DOHH2 (cell line): ENCODE data around the gene SMLR1.
A peak's percentile ranks its signal among the peaks of the same experiment; 100 is the strongest.

Source experiments
- H3F3A ChIP-seq: fragments of 200-600 bp; sonication (generic), shearing (Covaris generic); 2 replicates; pipeline ENCODE4 v1.6.0; 2016; ENCODE audit warnings: antibody characterized with exemption, mild to moderate bottlenecking; ENCODE audit not compliant: control insufficient read depth, insufficient read depth
- H3K27ac ChIP-seq: fragments of 200-600 bp; sonication (generic); 2 replicates; pipeline ENCODE4 v1.5.1; 2014; ENCODE audit warnings: low read depth, mild to moderate bottlenecking, low read length, moderate library complexity
- H3K27me3 ChIP-seq: fragments of 200-600 bp; sonication (generic); 2 replicates; pipeline ENCODE4 v1.6.1; 2014; ENCODE audit warnings: mild to moderate bottlenecking, low read length, mixed read lengths; ENCODE audit not compliant: control insufficient read depth
- H3K36me3 ChIP-seq: fragments of 200-600 bp; sonication (generic); 2 replicates; pipeline ENCODE4 v1.6.1; 2014; ENCODE audit warnings: mild to moderate bottlenecking, low read length, moderate library complexity, mixed read lengths; ENCODE audit not compliant: control insufficient read depth
- H3K4me1 ChIP-seq: fragments of 200-600 bp; sonication (generic); 2 replicates; pipeline ENCODE4 v1.6.1; 2014; ENCODE audit warnings: mild to moderate bottlenecking, low read length, mixed read lengths; ENCODE audit not compliant: control insufficient read depth
- H3K4me2 ChIP-seq: fragments of 200-600 bp; sonication (generic); 2 replicates; pipeline ENCODE4 v1.6.0; 2014; ENCODE audit warnings: mild to moderate bottlenecking, low read length, moderate library complexity
- H3K4me3 ChIP-seq: fragments of 200-600 bp; sonication (generic); 2 replicates; pipeline ENCODE4 v1.5.1; 2014; ENCODE audit warnings: mild to moderate bottlenecking, low read length, mixed read lengths
- H3K79me2 ChIP-seq: fragments of 200-600 bp; sonication (generic); 2 replicates; pipeline ENCODE4 v1.6.1; 2014; ENCODE audit warnings: mild to moderate bottlenecking, low read length, mixed read lengths; ENCODE audit not compliant: control insufficient read depth
- H3K9me2 ChIP-seq: fragments of 200-600 bp; sonication (generic); replicated peaks from 2 replicates; pipeline ENCODE4 v1.6.1; 2014; ENCODE audit warnings: mild to moderate bottlenecking, low read length, mixed read lengths; ENCODE audit not compliant: control insufficient read depth
- H3K9me3 ChIP-seq: fragments of 200-600 bp; sonication (generic); 2 replicates; pipeline ENCODE4 v1.6.1; 2014; ENCODE audit warnings: antibody characterized with exemption, low read length, mixed read lengths; ENCODE audit not compliant: control insufficient read depth, insufficient read depth
- H4K20me1 ChIP-seq: fragments of 200-600 bp; sonication (generic); 2 replicates; pipeline ENCODE4 v1.6.0; 2014; ENCODE audit warnings: low read depth, mild to moderate bottlenecking, antibody characterized with exemption, low read length, moderate library complexity; ENCODE audit not compliant: control insufficient read depth, insufficient read depth
- CTCF ChIP-seq: fragments of 200-600 bp; sonication (generic); IDR thresholded peaks from one replicate; pipeline ENCODE4 v1.5.1; 2014; ENCODE audit warnings: antibody characterized with exemption, mild to moderate bottlenecking, low read depth, low read length; ENCODE audit not compliant: poor library complexity, severe bottlenecking
- EZH2phosphoT487 ChIP-seq: fragments of 200-600 bp; sonication (generic); IDR thresholded peaks from 2 replicates; pipeline ENCODE4 v1.6.1; 2017; ENCODE audit warnings: borderline replicate concordance, mild to moderate bottlenecking, antibody characterized with exemption, low read length, moderate library complexity, mixed read lengths

SMLR1 gene

GRCh38 chr6:130869681-130870080 lies 42.5 kb downstream of the SMLR1 start:
- H3K9me2 ChIP-seq = no peaks in the 10 kb centered on the region
- H3K9me3 ChIP-seq = no peaks in the 10 kb centered on the region
- no peaks in the 10 kb centered on the region for H4K20me1 ChIP-seq
- H3K27ac ChIP-seq = no peak overlapping the region
- H3F3A ChIP-seq = no peaks in the 10 kb centered on the region
- no peak overlapping the region for H3K4me3 ChIP-seq
- peaks cover 6% of the 10 kb centered on the region for H3K36me3 ChIP-seq
- no peaks in the 10 kb centered on the region for H3K79me2 ChIP-seq
- H3K27me3 ChIP-seq = no peaks in the 10 kb centered on the region
- TF ChIP-seq EZH2phosphoT487 (no peak), CTCF (no peak)
- H3K4me2 ChIP-seq = no peak overlapping the region
- no peaks in the 10 kb centered on the region for H3K4me1 ChIP-seq

DNA sequence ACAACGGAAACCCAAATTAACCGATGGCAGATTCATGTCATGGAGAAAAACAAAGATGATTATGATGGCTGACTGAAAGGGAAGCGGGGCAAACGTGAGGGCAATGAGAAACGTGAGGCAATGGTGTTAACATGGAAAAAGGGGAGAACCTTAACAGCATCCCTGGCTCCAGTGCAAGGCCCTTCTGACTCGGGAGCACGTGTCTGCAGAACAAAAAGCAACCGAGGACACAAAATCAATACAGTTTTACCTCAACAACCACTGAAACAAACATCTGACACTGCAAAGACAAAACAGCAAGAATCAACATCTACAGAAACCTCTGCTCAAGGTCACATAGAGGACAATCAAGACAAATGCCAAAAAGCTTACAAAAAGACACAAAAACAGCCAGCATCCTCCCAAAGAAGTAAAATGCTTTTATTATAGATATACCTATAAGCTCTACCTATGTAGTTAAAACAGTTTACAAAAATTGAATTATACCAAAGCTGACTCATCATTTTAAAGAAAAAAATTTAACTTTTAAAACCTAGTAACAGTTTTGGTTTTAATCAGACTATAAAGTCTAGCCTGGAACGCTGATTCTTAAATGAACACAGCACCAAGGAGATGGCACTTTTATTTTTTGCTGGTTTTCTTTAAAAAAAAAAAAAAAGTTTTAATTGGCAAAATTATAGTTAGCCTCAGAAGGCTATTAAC lies 43.1 kb downstream of the SMLR1 start:
- H3K4me2 ChIP-seq = no peak overlapping the region
- no peaks in the 10 kb centered on the region for H3F3A ChIP-seq
- H3K9me2 ChIP-seq = no peaks in the 10 kb centered on the region
- H3K4me3 ChIP-seq = no peak overlapping the region
- no peaks in the 10 kb centered on the region for H3K79me2 ChIP-seq
- TF ChIP-seq CTCF (no peak), EZH2phosphoT487 (no peak)
- no peak overlapping the region for H3K27ac ChIP-seq
- H3K9me3 ChIP-seq = no peaks in the 10 kb centered on the region
- H4K20me1 ChIP-seq = no peaks in the 10 kb centered on the region
- no peaks in the 10 kb centered on the region for H3K4me1 ChIP-seq
- no peaks in the 10 kb centered on the region for H3K27me3 ChIP-seq
- H3K36me3 ChIP-seq = peaks cover 6% of the 10 kb centered on the region; the same call in 1 of the 2 replicates

DNA sequence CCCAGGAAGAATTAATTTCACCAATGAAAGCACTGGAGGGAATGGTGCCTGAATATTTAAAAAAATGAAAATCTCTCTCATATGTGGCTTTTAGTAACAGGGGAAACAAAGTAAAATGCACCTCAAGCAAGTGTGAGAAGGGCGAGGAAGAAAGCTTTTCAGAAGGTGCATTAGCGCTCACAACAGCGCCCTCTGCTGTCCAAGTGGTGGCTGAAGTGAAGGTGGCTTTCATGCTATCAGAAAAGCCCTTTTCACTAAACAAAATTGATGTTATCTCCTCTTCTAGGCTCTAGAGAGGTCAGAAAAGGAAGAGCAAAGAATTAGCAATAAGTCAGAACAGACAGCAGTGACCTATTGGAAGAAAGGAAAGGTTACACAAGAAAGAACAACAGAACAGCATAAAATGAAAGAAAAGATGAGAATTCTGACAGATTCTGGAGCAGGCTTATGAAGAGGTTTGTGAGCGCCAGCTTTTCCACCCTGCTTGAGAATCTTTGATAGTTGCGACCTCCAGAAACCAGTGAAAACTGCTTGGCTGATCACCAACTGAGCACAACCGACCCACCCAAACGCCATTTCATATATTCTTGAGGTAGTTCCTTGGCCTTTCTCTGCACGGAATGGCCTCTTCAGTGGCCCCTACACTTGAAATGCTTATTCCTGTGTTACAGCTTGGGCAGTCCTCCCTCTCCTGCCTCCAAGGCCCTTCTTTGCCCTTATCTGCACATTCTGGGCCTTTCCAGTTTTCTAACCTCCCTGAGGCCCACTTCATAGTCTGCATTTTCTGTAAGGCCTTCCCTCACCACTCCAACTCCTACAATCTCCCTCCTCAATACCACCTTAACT lies 45.3 kb downstream of the SMLR1 start:
- peak; percentile 97 for TF ChIP-seq CTCF
- TF ChIP-seq EZH2phosphoT487 = no peak
- no peaks in the 10 kb centered on the region; the same call in 1 of the 2 replicates for H3K36me3 ChIP-seq
- H3K27ac ChIP-seq = no peak overlapping the region
- H3K9me2 ChIP-seq = no peaks in the 10 kb centered on the region
- no peaks in the 10 kb centered on the region for H3K4me1 ChIP-seq
- no peaks in the 10 kb centered on the region for H4K20me1 ChIP-seq
- H3K79me2 ChIP-seq = no peaks in the 10 kb centered on the region
- no peaks in the 10 kb centered on the region for H3F3A ChIP-seq
- no peaks in the 10 kb centered on the region for H3K27me3 ChIP-seq
- H3K4me2 ChIP-seq = no peak overlapping the region
- H3K9me3 ChIP-seq = no peaks in the 10 kb centered on the region
- H3K4me3 ChIP-seq = no peak overlapping the region
